CD8-positive, alpha-beta memory T cell (primary cell): ENCODE measurements around the gene DNAJC6. TPM values are rescaled to one million over a fixed set of nuclear protein-coding genes. Genes with fewer than 3 reads are reported as not detected.

ENCODE experiments used
- CTCF ChIA-PET: fragments of 350-600 bp; sonication (Branson Sonifier 250); formaldehyde crosslinking; loops from one replicate; lab custom pipeline; 2021; ENCODE audit warnings: antibody characterized with exemption; lab: Charles Lee
- POLR2A ChIA-PET: fragments of 350-600 bp; sonication (Branson Sonifier 250); formaldehyde crosslinking; loops from one replicate; lab custom pipeline; 2021; ENCODE audit warnings: antibody characterized with exemption; lab: Charles Lee
- DNase-seq, 5 donors: peaks; one replicate each; pipeline versions ENCODE4 v3.0.0 to v3.0.0-alpha.2; 2020 to 2022; ENCODE audit warnings: mixed read lengths in 1 of 5
- H3K27ac ChIP-seq: one replicate; pipeline ENCODE4 v1.7.0; 2013; ENCODE audit warnings: low read depth, mild to moderate bottlenecking, low read length, moderate library complexity
- H3K27me3 ChIP-seq: 2 replicates; pipeline ENCODE4 v1.7.0; 2013; ENCODE audit warnings: low read length, mild to moderate bottlenecking; ENCODE audit not compliant: insufficient read depth, poor library complexity, severe bottlenecking
- H3K36me3 ChIP-seq: 2 replicates; pipeline ENCODE4 v1.7.0; 2013; ENCODE audit warnings: mild to moderate bottlenecking, low read length, moderate library complexity; ENCODE audit not compliant: insufficient read depth
- H3K4me1 ChIP-seq: 2 replicates; pipeline ENCODE4 v1.7.0; 2013; ENCODE audit warnings: mild to moderate bottlenecking, low read length, moderate library complexity; ENCODE audit not compliant: insufficient read depth
- H3K4me3 ChIP-seq: 2 replicates; pipeline ENCODE4 v1.7.0; 2013; ENCODE audit warnings: mild to moderate bottlenecking, low read length
- H3K9me3 ChIP-seq: 2 replicates; pipeline ENCODE4 v1.7.0; 2013; ENCODE audit warnings: mild to moderate bottlenecking, low read length
- H3K27ac Mint-ChIP-seq, 8 donors: one replicate each; pipeline ENCODE4 v1.8.0; 2020 to 2021; ENCODE audit warnings: mixed read lengths in 8 of 8, mild to moderate bottlenecking in 6 of 8, inconsistent platforms in 3 of 8, moderate library complexity in 3 of 8
- H3K27me3 Mint-ChIP-seq, 2 donors: one replicate each; pipeline ENCODE4 v1.8.0; 2020 to 2021; ENCODE audit warnings: mixed read lengths in 2 of 2, mild to moderate bottlenecking in 1 of 2, moderate library complexity in 1 of 2
- H3K36me3 Mint-ChIP-seq, 3 donors: one replicate each; pipeline ENCODE4 v1.8.0; 2020 to 2021; ENCODE audit warnings: mixed read lengths in 3 of 3, inconsistent platforms in 1 of 3, mild to moderate bottlenecking in 1 of 3
- H3K4me1 Mint-ChIP-seq, 3 donors: one replicate each; pipeline ENCODE4 v1.8.0; 2020 to 2021; ENCODE audit warnings: mixed read lengths in 3 of 3, inconsistent platforms in 1 of 3, mild to moderate bottlenecking in 1 of 3
- H3K4me3 Mint-ChIP-seq, 7 donors: one replicate each; pipeline ENCODE4 v1.8.0; 2020 to 2021; ENCODE audit warnings: mixed read lengths in 7 of 7, mild to moderate bottlenecking in 6 of 7, moderate library complexity in 4 of 7, inconsistent platforms in 2 of 7
- H3K9me3 Mint-ChIP-seq, 5 donors: one replicate each; pipeline ENCODE4 v1.8.0; 2020 to 2022; ENCODE audit warnings: mixed read lengths in 5 of 5, mild to moderate bottlenecking in 3 of 5, moderate library complexity in 2 of 5, inconsistent platforms in 1 of 5
- polyA plus RNA-seq: library from polyadenylated mRNA; unstranded; fragments of 300-500 nt; fragmentation: Illumina TruSeq; gene quantifications from one replicate; pipeline ENCODE4 v1.2.3, GENCODE V29; 2021
- total RNA-seq, 2 experiments: library from RNA; stranded (reverse); gene quantifications; one replicate each; pipeline ENCODE4 v1.2.3, GENCODE V29; 2021

Gene DNAJC6
- total and polyA plus RNA-seq, 3 experiments from 2014 or later: 1.0 to 5.6 (median 5.1) TPM

DNA sequence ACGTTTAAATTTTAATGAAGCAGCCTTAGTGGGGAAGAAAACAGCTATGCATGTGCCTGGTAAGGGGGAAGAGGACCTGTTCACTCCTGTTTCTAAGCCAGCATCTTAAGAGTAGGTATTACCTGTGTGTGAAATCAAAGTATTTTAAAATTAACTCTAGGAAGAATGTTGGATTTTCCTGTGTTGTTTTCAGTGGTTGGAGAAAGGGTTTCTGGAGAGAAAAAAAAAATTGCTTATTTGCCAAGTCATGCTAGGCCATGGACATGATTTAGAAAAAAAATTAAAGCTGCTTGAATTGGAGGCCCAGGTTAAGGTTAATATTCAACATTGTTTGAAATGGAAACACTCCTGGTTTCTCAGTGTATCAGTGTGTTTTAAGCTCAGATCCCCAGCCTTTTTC, 42.9 kb upstream of the DNAJC6 start:
- Histone ChIP-seq H3K9me3 (no peaks in the 10 kb centered on the region), H3K4me1 (peaks cover 14% of the 10 kb centered on the region), H3K36me3 (no peaks in the 10 kb centered on the region), H3K4me3 (peak overlapping the region; percentile 57), H3K27me3 (no peaks in the 10 kb centered on the region), H3K27ac (no peak overlapping the region)
- peaks cover 20 to 35% (median 21%) of the 10 kb centered on the region in 3 donors for H3K4me1 Mint-ChIP-seq
- POLR2A ChIA-PET: interaction anchor here (0.7 to 4.2 kb wide), 2 partner anchors 12 to 155 kb away, joined by 3 to 18 read pairs; no protein-coding TSS in a partner anchor
- H3K4me3 Mint-ChIP-seq: peak overlapping the region; percentile 63 to 88 (median 77)
- no peaks in the 10 kb centered on the region for H3K36me3 Mint-ChIP-seq
- H3K9me3 Mint-ChIP-seq: no peaks in the 10 kb centered on the region
- CTCF ChIA-PET: interaction anchor here (1.0 to 1.1 kb wide), 3 partner anchors 12 to 192 kb away, joined by 3 to 6 read pairs (median 4); no protein-coding TSS in a partner anchor
- DNase-seq: no peak
- H3K27ac Mint-ChIP-seq: peak overlapping the region in 3 of 8 donors; percentile 54 to 75 (median 58)
- peaks cover 19 to 25% of the 10 kb centered on the region in 2 donors for H3K27me3 Mint-ChIP-seq

DNA sequence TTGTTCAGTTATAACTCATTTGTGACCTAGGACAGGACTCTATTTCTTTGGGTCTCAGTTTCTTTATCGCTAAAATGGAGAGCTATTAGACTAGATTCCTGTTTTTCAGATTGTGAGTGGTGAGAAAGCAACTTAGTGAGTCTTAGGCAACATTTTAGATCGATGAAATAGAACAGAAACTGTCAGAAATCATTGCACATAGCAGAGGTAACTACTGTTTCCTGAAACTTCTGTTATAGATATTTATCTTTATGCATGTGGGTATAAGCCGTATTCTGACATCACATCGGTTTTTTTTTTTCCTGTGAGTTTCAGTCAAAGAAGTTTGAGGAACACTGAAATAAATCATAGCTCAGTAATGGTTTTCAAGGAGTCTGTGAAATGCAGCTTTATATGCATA, 42.1 kb upstream of the DNAJC6 start:
- H3K36me3 ChIP-seq: no peaks in the 10 kb centered on the region
- Mint-ChIP-seq H3K36me3 (no peaks in the 10 kb centered on the region), H3K9me3 (no peaks in the 10 kb centered on the region), H3K4me1 (peaks cover 20 to 35% (median 21%) of the 10 kb centered on the region in 3 donors), H3K27me3 (peaks cover 19 to 27% of the 10 kb centered on the region in 2 donors), H3K4me3 (peak overlapping the region in 2 of 7 donors; percentile 18 to 46), H3K27ac (peak overlapping the region in 1 of 8 donors; percentile 21)
- H3K9me3 ChIP-seq: no peaks in the 10 kb centered on the region
- H3K4me3 ChIP-seq: no peak overlapping the region
- POLR2A ChIA-PET: interaction anchor here (4.2 kb wide), 1 partner anchor 13 kb away, joined by 18 read pairs; no protein-coding TSS in a partner anchor
- no peak for DNase-seq
- H3K27me3 ChIP-seq: no peaks in the 10 kb centered on the region
- H3K27ac ChIP-seq: no peak overlapping the region
- CTCF ChIA-PET: interaction anchor here (1.1 to 1.2 kb wide), 2 partner anchors 13 to 192 kb away, joined by 3 to 4 read pairs; no protein-coding TSS in a partner anchor
- H3K4me1 ChIP-seq: peaks cover 14% of the 10 kb centered on the region

DNA sequence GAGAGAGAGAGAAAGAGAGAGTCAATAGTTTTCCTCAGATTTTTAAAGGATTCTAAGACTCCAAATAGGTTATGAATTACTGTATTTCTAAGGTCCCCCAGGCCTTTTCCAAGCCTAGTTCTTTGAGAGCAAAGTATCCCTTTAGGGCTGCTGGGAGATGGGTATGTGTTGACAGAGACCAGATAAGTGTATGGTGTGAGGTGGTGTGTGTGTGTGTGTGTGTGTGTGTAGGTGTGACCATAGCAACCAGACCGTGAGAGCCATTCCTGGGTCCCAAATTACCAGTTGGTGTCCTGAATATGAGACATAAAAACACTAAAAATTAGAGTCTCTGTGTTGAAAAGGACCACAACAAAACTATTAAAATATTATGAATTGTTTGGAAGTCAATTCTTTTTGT, 41.7 kb upstream of the DNAJC6 start:
- H3K27ac ChIP-seq: no peak overlapping the region
- H3K4me1 ChIP-seq: peaks cover 14% of the 10 kb centered on the region
- POLR2A ChIA-PET: interaction anchor here (4.2 kb wide), 1 partner anchor 13 kb away, joined by 18 read pairs; no protein-coding TSS in a partner anchor
- no peaks in the 10 kb centered on the region for H3K9me3 ChIP-seq
- no peak overlapping the region for H3K4me3 ChIP-seq
- Mint-ChIP-seq H3K4me1 (peaks cover 20 to 35% (median 21%) of the 10 kb centered on the region in 3 donors), H3K4me3 (no peak overlapping the region), H3K36me3 (no peaks in the 10 kb centered on the region), H3K27ac (peak overlapping the region in 1 of 8 donors; percentile 51), H3K9me3 (no peaks in the 10 kb centered on the region), H3K27me3 (peaks cover 19 to 27% of the 10 kb centered on the region in 2 donors)
- no peaks in the 10 kb centered on the region for H3K36me3 ChIP-seq
- H3K27me3 ChIP-seq: no peaks in the 10 kb centered on the region
- DNase-seq: no peak
- CTCF ChIA-PET: interaction anchor here (1.1 to 1.2 kb wide), 2 partner anchors 13 to 193 kb away, joined by 3 to 4 read pairs; no protein-coding TSS in a partner anchor

DNA sequence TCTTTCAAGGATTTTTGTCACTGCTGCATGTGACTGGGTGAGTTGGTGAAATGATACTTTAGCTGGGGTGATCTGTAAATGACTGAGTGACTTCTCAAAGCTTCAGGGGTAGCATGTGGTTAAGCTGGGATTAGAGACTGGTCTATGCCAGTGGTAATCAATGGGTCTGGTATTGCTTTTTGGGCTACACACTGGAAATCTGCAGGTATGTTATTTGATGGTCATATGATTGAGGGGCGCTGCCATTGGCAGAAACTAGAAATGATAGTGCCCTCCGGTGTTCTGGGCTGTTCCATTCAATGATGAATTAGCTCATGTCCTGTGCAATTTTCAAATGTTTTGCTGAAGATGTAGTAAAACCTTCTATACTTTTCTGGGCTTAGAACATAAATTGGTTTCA, 39.7 kb upstream of the DNAJC6 start:
- peak overlapping the region in 1 of 7 donors; percentile 54 for H3K4me3 Mint-ChIP-seq
- H3K4me1 Mint-ChIP-seq: peaks cover 15 to 29% (median 18%) of the 10 kb centered on the region in 3 donors
- no peak overlapping the region for H3K27ac ChIP-seq
- H3K9me3 ChIP-seq: no peaks in the 10 kb centered on the region
- H3K36me3 Mint-ChIP-seq: no peaks in the 10 kb centered on the region
- no peak overlapping the region for H3K27ac Mint-ChIP-seq
- no peaks in the 10 kb centered on the region for H3K36me3 ChIP-seq
- H3K9me3 Mint-ChIP-seq: no peaks in the 10 kb centered on the region
- no peak overlapping the region for H3K4me3 ChIP-seq
- DNase-seq: no peak
- ChIA-PET POLR2A (no interaction called here), CTCF (no interaction called here)
- peaks cover 16 to 22% of the 10 kb centered on the region in 2 donors for H3K27me3 Mint-ChIP-seq
- no peaks in the 10 kb centered on the region for H3K27me3 ChIP-seq
- H3K4me1 ChIP-seq: peaks cover 14% of the 10 kb centered on the region

DNA sequence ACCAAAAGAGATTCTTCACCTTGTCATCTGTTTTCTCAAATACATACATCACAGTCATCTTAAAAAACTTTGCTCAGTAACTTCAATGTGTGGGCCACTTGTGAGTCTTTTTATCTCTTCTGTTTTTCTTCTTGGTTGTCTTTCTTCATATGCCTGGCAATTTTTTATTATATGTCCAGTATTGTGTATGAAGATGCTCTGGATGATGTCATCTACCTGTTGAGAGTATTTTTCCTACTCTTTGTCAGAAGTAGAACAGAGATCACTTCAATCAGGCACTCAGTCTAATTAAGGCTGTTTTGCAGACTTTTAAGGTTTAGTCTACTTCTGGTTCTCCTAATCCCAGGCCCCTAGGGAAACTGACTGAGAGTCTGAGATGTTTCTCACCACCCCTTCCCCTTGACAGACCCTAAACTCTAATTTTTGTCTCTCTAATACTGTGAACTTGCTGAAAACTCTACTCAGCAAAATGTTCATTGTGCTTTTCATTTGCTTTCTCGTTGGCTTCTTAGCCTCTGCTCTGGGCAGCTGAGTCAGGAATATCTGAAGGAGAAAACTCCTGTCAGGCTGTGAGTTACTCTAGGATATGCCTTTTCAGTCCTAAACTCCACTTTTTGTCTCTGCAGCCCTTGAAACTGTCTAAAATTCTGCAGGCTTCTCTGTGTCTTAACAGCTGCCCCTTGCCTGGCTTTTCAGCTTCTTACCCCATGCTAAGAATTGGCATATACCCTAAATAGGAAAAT, 33.0 kb upstream of the DNAJC6 start:
- CTCF ChIA-PET: interaction anchor here (1.4 kb wide), 1 partner anchor 40 kb away, joined by 4 read pairs; no protein-coding TSS in a partner anchor
- POLR2A ChIA-PET: no interaction called here
- H3K4me3 Mint-ChIP-seq: no peak overlapping the region
- Histone ChIP-seq H3K27me3 (peaks cover 8% of the 10 kb centered on the region), H3K36me3 (no peaks in the 10 kb centered on the region), H3K9me3 (no peaks in the 10 kb centered on the region), H3K27ac (peak overlapping the region; percentile 3), H3K4me3 (no peak overlapping the region), H3K4me1 (no peaks in the 10 kb centered on the region)
- H3K27ac Mint-ChIP-seq: no peak overlapping the region
- H3K36me3 Mint-ChIP-seq: no peaks in the 10 kb centered on the region
- peaks cover 14 to 16% of the 10 kb centered on the region in 2 donors for H3K27me3 Mint-ChIP-seq
- H3K9me3 Mint-ChIP-seq: no peaks in the 10 kb centered on the region
- no peak for DNase-seq
- no peaks in the 10 kb centered on the region for H3K4me1 Mint-ChIP-seq

DNA sequence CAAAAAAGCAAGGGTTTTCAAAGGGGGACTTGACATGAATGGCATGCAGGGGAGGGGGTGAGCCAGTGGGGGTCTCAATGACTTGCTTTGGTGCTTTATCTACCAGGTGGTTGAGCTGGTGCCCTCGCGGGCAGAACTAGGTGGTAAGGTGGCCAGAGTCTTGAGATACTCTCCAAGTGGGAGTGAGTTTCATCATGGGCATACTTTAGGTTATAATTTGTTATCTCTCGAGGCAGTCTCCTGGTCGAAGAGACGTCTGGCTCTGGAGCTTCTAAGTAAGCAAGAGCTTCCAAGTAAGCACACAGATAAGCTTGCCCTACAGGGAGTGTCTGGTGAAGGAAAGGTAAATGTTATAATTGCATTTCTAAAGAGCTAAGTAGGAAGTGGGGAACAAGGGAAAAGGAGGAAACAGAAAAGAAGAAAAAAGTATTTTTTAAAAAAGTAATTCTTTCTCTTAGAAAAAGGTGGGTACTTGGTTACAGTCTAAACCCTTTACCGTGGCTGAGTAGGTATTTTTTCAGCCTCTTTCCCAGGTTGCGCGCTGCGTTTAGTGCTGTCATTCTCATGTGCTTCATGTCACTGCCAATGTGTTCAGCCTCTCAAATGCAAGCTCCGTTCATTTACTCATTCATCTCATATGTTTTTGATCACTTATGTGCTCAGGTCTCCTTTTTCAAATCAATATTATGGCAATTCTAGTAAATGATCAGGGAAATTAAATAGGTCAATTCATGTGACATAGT, 31.6 kb upstream of the DNAJC6 start:
- Mint-ChIP-seq H3K4me1 (no peaks in the 10 kb centered on the region), H3K27ac (no peak overlapping the region), H3K9me3 (no peaks in the 10 kb centered on the region), H3K4me3 (no peak overlapping the region), H3K27me3 (peaks cover 11 to 16% of the 10 kb centered on the region in 2 donors), H3K36me3 (no peaks in the 10 kb centered on the region)
- H3K9me3 ChIP-seq: no peaks in the 10 kb centered on the region
- POLR2A ChIA-PET: no interaction called here
- no peak overlapping the region for H3K4me3 ChIP-seq
- peaks cover 8% of the 10 kb centered on the region for H3K27me3 ChIP-seq
- no peaks in the 10 kb centered on the region for H3K4me1 ChIP-seq
- no peaks in the 10 kb centered on the region for H3K36me3 ChIP-seq
- peak overlapping the region; percentile 16 for H3K27ac ChIP-seq
- DNase-seq: no peak
- CTCF ChIA-PET: interaction anchor here (1.4 kb wide), 1 partner anchor 42 kb away, joined by 4 read pairs; no protein-coding TSS in a partner anchor

DNA sequence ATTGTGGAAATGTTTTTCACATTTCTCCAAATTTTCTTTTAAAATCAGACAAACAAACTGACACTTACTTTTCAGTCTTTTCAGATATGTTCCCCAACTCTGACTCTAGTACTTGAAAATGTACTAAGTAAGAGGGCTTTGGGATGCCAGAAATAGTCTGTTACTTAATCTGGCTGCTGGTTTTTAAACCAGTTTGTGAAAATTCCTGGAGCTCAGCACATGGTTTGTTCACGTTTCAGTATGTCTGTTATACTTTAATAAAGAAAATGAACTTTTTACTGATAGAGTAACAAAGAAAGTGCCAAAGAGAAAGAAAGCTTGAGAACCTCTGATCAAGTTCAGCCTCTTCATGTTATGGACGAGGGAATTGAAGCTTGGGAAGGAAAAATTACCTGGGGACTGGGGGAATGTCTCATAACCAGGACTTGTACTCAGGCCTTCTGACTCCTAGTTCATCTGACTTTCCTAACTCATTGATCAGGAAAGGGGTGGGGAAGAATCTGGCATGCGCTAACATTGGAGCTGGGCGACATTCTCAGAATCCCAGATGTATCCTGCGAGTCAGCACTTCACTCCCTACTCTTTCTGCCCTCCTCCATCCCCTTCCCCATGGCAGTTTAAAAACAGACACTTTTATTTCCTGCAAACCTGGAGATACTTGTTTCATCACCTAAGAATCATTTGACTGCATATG, 30.8 kb upstream of the DNAJC6 start:
- Histone ChIP-seq H3K4me1 (no peaks in the 10 kb centered on the region), H3K4me3 (no peak overlapping the region), H3K9me3 (no peaks in the 10 kb centered on the region), H3K27ac (peak overlapping the region; percentile 16), H3K27me3 (peaks cover 8% of the 10 kb centered on the region), H3K36me3 (no peaks in the 10 kb centered on the region)
- Mint-ChIP-seq H3K36me3 (no peaks in the 10 kb centered on the region), H3K27ac (no peak overlapping the region), H3K4me1 (no peaks in the 10 kb centered on the region), H3K27me3 (peaks cover 11 to 17% of the 10 kb centered on the region in 2 donors), H3K4me3 (no peak overlapping the region), H3K9me3 (no peaks in the 10 kb centered on the region)
- no peak for DNase-seq
- POLR2A ChIA-PET: no interaction called here
- CTCF ChIA-PET: no interaction called here
